Activated CD4-positive, alpha-beta T cell treated with anti-CD3 and anti-CD28 coated beads, Interleukin-2, amount 50 U/mL, for 24 hours (primary cell): ENCODE measurements around the gene TPRG1L.
"Not testable (repeated sequence)": the region's sequence is repeated elsewhere in the genome, so short reads cannot be mapped to it uniquely, and the experiment has no call there.

Source experiments
- DNase-seq, 2 donors: peaks; one replicate each; pipeline ENCODE4 v3.0.0-alpha.2; 2020; ENCODE audit warnings: low read depth in 1 of 2, low spot score in 1 of 2

The TPRG1L gene

GRCh38 chr1:3609016-3609768 lies 15.6 kb upstream of the TPRG1L start:
- no peak for DNase-seq

GRCh38 chr1:3609769-3610526 lies 14.9 kb upstream of the TPRG1L start:
- no peak for DNase-seq

- no peak for DNase-seq
Measured at GRCh38 chr1:3610527-3611169, 14.2 kb upstream of the TPRG1L start.

GRCh38 chr1:3611170-3612019 lies 13.4 kb upstream of the TPRG1L start, which contains the start of gene MEGF6:
Gene MEGF6 (minus strand): TSS chr1:3611508. CDS start chr1:3611268, 240 bp downstream.
- DNase-seq = peak; percentile 38 to 57

- DNase-seq = no peak
Measured at GRCh38 chr1:3612123-3612522, 12.7 kb upstream of the TPRG1L start.

- DNase-seq = no peak
Measured at GRCh38 chr1:3614755-3615742, 9.8 kb upstream of the TPRG1L start.

DNA sequence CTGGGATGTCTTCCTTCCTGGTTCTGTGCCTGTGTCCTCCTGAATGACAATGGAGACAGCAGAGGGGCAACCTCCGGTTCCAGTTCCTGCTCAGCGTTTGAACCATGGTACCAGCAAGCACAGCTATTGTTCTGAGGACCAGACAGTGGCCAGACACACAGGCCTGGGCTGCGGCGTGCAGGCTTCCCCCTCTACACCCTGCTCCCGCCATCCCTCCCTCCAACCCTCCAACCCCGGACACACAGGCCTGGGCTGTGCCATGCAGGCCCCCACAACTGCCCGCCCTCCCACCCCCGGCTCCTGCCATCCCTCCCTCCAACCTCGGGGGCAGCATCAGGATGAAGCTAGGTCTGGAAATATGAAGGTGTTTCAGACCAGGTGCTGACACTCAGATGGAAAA lies 8.0 kb upstream of the TPRG1L start:
- DNase-seq = no peak

DNA sequence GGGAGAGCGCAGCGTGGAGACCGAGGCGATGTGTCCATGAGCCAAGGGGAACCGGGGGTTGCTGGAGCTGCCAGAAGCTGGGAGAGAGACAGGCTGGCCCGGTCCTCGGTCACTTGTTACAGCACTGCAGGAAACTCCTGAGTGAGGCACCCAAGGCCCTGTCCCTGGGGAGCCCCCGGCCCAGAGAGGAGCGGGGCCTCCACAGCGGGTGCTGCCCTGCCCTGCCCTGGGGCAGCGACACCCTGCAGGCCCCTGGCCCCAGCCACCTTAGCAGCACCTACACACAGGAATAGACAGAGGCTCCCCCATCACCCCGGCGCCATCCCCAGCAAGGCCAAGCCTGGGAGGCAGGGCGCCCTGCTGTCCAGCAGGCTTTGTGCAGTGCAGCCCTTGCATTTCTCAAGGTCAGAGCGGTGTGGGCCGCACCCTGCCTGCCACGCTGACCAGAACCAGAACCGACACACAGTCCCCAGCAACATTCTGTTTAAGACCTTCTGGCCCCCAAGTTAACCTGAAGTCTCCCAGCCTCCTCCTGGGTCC lies 6.9 kb upstream of the TPRG1L start:
- DNase-seq = no peak

- DNase-seq = no peak
Measured at GRCh38 chr1:3618531-3618880, 6.3 kb upstream of the TPRG1L start.

DNA sequence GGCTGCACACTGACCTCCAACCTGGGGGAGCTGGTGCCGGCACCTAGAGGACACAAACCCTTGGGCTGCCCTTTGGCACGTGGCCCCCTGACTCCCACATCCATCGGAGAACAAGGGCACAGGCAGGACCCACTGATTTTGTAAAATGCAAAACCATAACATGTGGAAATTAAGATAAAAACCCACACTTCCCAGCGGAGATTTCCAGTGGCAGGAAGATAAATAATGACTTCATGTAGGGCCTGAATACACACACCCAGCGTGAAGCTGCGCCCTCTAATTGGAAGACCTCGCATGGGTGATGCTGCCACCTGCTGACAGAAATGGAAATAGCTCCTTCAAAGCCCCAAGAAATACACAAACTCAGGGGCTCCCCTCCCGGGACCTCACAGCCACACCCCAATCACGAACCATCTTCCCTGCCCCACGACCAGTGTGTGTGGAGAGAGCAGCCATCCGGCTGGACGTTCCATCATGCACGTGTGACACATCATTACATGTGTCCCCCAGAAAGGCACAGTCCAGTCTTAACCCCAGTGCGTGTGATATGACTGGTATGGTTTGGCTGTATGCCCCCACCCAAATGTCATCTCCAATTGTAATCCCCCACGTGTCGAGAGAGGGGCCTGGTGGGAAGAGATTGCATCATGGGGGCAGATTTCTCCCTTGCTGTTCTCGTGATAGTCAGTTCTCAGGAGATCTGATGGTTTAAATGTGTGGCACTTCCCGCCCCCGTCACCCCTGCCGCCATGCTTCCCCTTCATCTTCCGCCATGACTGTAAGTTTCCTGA lies 5.7 kb upstream of the TPRG1L start:
- peak; percentile 49 to 65 for DNase-seq

DNA sequence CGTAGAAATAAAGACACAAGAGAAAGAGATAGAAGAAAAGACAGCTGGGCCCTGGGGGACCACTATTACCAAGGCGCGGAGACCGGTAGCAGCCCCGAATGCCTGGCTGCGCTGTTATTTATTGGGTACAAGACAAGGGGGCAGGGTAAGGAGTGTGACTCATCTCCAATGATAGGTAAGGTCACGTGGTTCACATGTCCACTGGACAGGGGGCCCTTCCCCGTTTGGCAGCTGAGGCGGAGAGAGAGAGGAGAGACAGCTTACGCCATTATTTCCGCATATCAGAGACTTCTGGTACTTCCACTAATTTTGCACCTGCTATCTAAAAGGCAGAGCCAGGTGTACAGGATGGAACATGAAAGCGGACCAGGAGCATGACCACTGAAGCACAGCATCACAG lies 4.1 kb upstream of the TPRG1L start:
- no peak for DNase-seq

DNA sequence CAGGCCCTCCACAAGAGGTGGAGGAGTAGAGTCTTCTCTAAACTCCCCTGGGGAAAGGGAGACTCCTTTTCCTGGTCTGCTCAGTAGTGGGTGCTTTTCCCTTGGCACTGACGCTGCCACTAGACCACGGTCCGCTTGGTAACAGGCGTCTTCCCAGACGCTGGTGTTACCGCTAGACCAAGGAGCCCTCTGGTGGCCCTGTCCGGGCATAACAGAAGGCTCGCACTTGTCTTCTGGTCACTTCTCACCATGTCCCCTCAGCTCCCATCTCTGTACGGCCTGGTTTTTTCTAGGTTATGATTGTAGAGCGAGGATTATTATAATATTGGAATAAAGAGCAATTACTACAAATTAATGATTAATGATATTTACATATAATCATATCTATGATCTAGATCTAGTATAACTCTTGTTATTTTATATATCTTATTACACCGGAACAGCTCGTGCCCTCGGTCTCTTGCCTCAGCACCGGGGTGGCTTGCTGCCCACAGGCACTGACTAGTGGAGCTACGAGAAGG lies 3.6 kb upstream of the TPRG1L start:
- DNase-seq = not testable (repeated sequence)

- not testable (repeated sequence) for DNase-seq
Measured at GRCh38 chr1:3622102-3622501, 2.7 kb upstream of the TPRG1L start.

GRCh38 chr1:3623441-3624199 lies 1.2 kb upstream of the TPRG1L start:
- DNase-seq = no peak

DNA sequence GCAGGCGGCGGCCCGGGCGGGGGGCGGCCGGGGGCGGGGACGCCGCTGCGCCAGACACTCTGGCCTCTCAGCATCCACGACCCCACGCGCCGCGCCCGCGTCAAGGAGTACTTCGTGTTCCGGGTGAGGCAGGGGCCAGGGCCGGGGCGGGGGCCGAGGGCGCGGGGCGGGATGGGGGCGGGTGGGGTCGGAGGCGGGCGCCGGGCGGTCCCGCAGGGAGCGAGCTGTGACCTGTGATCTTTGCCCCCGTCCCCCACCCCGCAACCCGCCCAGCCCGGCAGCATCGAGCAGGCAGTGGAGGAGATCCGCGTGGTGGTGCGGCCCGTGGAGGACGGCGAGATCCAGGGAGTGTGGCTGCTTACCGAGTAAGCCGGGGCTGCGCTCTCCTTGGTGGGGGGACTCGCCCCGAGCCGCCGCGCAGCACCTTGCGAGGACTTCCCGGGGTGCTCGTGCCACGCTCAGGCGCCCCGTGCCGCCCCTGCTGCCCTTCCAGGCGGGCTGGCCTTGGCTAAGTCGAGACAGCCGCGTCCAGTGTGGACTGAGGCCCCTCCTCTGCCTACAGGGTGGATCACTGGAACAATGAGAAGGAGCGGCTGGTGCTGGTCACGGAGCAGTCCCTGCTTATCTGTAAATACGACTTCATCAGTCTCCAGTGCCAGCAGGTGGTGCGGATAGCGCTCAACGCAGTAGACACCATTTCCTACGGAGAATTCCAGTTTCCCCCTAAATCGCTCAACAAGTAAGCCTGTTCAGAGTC lies 514 bp downstream of the TPRG1L start:
- DNase-seq = no peak

DNA sequence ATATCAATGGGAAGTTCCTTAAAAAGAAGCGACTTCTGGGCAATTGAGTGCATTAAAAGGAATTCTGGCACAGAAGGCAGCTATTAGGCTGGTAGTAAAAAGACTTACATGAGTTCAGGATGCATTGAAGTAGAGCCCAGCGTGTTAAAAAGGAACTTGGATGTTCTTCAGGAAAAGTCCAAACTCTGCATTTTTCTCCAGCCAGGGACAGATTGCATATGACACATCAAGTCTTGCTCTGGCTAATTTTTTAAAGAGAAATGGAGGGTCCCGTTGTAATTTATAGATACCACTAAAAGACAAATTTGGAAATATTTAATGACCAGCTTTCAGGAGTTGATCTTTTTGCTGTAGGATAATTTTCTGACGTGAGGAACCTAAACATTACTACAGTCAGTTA lies 1.2 kb downstream of the TPRG1L start:
- no peak for DNase-seq
